GM18526 (cell line): ENCODE results near the gene OSTM1.

ENCODE experiments used
- POLR2A ChIP-seq: IDR thresholded peaks from 3 replicates; pipeline ENCODE4 v1.6.1; 2011; ENCODE audit not compliant: insufficient read length; ENCODE audit errors: extremely low read depth

Gene OSTM1

DNA sequence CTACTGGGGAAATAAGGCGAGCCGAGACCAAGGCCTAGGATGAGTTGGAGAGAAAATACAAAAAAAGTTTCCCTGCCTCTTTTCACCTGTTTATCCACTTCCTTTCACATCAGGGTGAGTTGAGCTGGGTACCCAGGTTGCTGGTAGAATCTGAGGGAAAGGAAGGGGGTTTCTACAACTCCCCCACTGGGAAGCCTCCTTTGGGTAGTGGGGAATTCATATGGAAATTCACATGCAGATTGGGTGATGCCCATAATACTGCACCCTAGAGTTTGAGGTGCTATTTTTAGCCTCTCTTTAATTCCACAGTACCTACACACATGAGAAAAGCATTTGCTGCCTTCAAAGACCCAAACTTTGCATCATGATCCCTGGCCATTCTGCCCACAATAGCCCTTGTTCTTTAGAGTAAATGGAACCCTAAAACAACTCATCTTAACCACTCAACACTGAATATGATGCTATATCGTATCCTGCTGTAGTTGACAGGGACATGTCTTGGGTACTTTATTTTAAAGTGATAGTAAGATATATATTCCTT, 2.7 kb downstream of the OSTM1 start:
- TF ChIP-seq POLR2A: no peak

DNA sequence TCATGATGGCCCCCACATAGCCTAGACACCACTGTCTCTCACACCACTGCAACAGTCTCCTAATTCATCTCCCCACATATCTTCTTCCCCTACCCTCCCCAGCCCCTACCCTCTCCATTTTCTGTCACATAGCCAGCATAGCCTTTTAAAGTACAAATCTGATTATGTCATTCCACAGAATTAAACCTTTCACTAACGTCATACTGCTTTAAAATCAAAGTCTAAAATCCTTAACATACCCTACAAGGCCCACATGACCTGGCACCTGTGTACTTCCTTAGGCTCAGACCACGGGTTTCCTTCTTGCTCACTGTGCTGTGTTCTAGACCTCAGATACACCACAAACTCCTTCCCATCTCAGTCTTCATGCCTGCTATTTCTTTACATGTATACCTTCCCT, 5.9 kb downstream of the OSTM1 start:
- no peak for TF ChIP-seq POLR2A

DNA sequence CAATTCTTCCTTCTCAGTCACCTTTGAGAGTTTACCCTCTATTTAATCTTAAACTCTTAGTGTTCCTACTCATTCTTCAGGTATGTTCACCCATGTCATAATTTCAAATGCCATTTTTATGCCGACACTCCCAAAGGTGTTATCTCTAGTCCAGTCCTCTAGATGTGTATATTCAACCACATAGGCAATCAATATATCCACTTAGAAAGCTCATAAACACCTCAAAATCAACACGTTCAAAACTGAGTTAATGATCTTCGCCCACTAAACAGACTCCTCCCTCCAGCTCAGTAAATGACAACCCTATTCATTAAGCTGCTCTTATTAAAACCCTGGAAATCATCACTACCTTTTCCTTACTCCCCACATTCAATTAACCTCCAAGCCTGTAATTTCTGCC, 6.4 kb downstream of the OSTM1 start:
- no peak for TF ChIP-seq POLR2A

DNA sequence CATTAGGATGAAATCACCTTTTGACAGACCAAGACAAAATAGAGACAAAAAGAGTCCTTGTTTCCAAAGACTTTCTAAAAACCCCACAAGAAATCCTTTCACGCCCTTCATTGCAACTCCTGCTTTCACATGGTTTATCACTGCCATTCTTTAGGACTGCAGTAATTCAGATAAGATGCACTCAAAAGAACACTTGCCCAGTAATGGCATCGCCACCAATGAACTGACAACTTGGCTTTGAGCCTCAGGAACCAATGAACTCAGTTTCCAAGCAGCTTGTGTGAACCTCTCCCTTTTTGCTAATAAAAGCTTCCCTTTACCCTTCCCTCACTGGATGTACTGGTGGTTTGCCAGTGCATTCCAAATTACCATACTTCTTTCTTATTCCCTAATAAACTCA, 21.8 kb downstream of the OSTM1 start:
- TF ChIP-seq POLR2A: no peak

DNA sequence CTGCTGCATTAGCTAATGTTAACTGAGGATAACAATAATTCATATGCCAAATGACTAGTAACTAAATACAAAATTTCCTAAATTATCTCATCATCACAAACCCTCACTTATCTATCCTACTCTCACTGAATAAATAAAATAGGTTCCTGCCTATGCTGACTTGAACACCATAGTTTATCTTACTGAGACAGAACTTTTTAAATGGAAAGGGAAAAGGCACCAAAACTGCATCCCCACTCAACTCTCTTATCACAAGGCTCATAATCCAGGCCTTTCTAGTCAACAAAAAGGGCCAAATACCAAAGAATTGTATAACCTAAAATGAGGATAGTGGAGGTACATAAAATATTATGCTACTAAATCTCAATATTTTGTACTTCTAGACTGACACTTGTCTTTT, 23.1 kb downstream of the OSTM1 start:
- TF ChIP-seq POLR2A: no peak

DNA sequence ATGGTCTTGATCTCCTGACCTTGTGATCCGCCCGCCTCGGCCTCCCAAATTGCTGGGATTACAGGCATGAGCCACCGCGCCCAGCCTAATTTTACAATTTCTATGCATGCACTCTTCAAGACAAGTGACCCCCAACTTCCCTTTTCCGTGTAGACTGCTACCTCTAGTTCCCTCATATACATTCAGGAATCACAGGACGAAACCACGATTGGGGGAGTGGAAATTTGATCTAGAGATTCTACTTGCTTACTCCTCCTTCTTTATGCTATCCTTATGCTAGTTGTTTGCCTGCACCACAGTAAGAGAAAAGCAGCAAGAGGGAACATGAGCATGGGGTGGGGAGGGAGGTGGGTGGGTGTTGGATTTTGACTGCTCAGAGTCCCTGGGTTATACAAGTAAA, 34.9 kb downstream of the OSTM1 start:
- TF ChIP-seq POLR2A: no peak

DNA sequence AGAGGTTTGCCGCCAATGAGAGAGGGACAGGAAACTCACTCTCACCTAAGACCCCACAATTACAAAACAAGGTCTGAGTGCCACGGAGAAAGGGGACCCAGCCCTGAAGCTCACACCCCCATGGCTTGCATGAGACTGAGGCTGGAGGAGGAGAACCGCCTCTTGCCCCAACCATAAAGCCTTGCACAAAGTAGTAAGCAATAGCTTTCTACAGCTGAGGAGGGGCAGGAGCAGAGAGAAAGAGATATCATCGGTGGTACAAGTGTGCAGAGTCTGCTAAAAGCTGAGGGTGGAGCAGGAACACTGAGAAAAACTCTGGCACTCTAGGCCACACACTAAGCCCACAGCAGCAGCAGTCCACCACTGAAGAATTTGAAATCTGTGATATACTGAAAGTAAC, 37.7 kb downstream of the OSTM1 start:
- TF ChIP-seq POLR2A: no peak

DNA sequence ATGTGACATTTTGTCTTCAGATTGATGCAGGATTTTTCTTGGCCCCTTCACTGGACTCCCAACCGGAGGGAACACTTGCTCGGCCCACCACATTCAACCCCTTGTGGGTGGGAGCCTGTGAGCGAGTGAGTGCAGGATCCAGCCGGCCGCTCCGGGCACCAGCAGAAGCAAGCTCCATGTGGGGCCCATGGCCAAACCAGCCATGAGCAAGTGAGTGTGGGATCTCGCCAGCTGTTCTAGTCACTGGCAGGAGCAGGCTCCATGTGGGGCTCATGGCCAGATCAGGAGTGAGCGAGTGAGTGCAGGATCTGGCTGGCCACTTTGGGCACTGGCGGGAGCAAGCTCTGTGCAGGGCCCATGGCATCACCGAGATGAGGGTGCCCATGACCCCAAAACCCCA, 42.6 kb downstream of the OSTM1 start:
- TF ChIP-seq POLR2A: no peak

DNA sequence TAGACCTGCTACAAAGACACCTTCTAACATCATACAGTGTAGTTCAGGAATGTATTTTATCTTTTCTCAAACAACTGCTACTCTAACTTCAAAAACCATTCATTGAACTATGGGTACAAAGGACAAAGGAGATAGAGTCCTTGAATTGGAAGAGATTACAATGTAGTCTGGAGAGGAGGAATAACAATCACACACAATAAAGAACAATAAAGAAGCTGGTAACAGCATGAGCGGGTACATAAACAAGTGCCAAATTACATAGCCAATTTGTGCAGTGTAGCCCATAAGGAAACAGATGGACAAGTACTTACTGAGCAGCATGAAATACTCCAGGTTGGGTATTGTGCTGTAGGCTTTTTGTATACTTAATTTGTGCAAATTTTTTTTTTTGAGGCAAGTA, 44.3 kb downstream of the OSTM1 start:
- TF ChIP-seq POLR2A: no peak

DNA sequence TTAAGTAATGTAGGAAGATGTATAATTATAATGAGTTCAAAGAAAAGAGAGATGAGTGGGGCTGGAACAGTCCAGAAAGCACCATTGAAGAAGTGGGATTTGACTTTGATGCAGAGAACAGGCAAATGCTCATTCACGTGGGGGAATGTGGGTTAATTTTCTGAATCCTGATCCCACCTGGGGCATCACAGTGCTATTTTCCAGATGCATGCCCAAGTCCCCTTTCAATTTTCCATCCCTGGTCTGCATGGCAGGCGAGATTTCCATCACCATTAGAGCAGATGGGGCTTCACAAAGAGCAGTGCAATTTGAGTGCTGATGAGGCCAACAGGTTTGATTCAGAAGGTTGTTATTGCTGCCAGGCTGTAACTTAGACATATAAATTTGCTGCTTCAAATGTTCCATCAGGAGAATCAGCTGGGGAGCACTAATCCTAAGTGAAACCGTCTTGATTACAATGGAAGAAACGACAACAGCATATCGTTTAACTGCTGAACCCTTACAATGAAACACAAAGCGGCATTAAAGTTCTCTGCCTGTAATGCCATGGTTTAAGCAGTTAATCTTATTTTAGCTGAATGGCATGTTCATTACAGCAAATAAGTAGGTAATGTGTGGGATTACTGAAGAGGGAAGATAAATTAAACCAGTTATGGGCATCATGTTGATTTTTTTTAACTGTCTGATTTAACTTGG, 45.2 kb downstream of the OSTM1 start:
- no peak for TF ChIP-seq POLR2A

DNA sequence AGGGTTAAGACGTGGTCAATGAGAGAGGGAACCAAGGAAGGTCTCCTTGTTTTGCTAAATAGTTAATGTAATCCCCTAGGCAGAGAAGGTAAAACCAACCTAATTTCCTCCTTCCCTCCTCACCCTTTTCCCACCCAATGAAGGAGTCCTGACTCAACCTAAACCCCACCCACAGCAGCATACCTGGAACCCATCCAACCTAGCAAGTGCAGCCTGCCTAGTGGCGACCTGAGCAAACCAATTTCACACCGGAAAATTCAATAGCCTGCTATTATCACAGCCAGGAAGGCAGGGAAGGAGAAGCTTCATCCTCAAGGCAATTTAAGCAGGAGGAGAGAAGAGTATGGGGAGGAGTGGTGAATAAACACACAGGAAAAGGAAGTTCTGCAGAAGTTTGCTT, 46.9 kb downstream of the OSTM1 start:
- TF ChIP-seq POLR2A: no peak

DNA sequence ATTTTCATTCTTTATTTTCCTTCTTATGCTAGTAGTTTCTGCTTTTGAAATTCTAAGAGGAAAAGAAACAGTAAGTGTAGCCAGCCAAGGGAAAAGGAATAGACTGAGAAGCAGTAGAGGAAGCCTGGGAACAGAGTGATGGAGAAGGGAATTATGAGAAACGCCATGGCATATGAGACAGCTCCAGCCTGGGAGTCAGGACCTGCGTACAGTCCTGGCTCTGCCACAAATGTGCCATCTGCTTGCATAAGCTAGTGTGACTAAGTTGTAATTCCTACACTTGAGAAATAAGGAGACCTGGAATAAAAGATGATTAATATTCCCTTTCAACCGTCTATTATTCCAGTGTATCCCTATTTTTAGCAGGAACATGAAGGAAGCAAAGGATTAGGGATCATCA, 47.5 kb downstream of the OSTM1 start:
- TF ChIP-seq POLR2A: no peak

DNA sequence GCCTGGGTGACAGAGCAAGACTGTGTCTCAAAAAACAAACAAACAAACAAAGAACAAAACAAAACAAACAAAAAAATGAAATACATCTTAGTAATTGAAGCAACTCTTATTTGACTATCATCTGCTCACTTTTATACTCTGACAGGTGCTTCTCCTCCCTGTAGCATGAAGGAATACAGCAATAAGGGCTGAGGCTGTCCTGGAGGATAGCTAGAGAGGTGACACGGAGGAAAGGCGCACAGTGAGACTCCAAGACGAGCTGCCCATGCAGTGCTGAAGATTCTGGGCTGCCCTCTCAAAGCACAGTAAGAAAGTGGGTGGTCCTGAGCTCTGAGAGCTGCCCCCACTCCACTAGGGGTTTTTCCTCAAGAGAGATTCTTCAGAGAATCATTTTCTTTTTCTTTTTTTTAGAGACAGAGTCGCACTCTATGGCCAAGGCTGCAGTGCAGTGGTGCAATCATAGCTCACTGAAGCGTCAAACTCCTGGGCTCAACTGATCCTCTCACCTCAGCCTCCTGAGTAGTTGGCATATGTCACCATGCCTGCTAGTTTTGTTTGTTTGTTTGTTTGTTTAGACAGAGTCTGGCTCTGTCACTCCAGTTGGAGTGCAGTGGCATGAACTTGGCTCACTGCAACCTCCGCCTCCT, 50.0 kb downstream of the OSTM1 start:
- no peak for TF ChIP-seq POLR2A

DNA sequence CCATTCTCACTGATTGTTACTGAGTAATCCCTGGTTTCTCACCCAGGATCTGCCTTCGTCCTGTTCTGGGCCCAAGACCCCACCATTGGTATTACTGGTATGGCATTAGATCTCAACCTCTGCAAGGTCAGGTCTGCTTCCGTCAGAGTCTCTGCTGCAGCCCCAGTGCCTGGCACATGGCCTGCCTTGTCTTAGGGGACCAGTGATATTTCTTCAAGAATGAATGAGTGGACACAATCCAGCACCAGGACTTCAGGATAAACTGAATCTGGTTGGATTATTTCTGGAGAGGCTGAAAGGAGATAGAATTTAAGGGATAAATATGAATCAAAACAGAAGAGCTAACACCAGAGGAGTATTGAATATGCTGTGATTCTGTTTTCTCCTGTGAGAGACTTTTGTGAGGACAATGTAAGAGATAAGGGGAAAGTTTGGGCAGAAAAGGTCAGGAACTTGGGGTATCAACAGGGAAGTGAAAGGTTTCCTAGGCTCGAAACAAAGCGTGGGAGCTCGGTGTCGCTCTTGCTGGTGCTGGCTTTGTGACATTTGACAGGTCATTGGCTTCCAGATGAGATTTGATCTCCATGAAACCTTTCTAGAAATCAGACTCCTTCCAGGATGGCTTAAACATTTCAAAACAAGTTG, 53.9 kb downstream of the OSTM1 start:
- TF ChIP-seq POLR2A: no peak

DNA sequence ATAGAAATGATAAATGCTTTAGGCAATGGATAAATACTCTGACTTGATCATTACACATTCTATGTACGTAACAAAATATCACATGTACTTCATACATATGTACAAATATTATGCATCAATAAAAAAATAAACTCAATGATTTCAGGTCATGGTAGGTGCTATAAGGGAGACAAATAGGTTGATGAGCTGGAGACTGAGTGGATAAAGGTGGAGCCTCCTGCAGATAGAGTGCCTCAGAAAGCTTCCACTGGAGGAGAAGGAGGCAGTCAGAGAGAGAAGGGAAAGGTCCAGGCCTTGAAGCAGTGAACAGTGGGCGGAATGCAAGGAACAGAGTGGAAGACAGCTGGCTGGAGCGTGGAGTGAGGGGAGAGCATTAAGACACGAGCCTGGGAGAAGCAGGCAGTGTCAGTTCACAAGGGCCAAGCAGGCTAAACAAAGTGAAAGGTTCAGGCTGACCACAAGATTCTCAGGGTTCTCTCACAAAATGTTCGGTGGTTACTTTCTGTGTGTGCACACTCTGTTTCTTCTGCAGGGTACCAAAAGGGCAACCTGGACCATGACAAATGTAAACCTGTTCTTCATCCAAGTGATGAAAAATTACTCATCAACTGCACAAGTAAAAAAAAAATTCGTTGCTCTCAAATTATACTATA, 60.6 kb downstream of the OSTM1 start:
- no peak for TF ChIP-seq POLR2A

DNA sequence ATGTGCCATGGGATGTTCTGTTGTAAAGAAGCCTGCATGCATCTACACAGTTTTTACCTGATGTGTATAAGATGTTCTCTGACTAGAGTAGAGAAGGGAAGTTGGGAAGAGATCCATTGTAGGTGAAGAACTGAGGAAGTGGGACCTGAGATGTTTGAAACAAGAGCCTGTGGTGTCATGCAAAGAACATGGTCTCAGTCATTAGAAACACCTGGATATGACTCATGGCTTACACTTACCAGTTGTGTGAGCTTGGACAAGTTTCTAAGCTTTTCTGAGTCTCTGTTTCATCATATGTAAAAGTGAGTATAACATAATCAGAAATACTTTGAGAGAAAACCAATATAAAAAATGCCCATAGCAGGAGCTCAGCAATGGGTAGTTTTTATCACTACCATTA, 64.6 kb downstream of the OSTM1 start:
- TF ChIP-seq POLR2A: no peak
